ENCODE results near the gene LPAR4.

DNA sequence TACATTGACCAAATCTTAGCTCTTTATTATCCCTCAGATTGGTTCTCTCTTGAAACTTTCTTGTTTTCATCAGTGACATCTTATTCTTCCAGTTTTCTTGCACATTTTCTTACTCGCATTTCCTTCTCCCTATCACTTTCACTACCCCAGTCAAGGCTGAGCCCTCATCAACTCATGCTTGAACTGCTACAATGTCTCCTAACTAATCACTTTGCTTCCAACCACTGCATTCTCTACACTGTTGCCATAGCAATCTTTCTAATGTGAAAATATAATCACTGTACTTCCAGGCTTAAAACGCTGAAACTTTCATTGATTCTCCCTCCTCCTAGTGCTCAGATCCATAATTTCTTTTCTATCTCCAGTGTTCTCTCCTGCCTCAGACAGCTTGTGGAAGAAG is 22.2 kb upstream of the LPAR4 start:
- TF ChIP-seq YY1 (IDR thresholded peaks at IDR 0.05; ENCODE audit: insufficient read depth, insufficient read length) (no peak), ZNF274 (IDR thresholded peaks at IDR 0.05; ENCODE audit: low read depth, low read length) (no peak), SUZ12 (IDR thresholded peaks at IDR 0.05; ENCODE audit: extremely low read depth, insufficient read depth, insufficient read length) (no peak)
